Gastrocnemius medialis (tissue), 4 donors: ENCODE measurements around the gene NR3C2. TPM values are rescaled to one million over a fixed set of nuclear protein-coding genes. Genes with fewer than 3 reads are reported as not detected.

Experiments used
- ATAC-seq, 2 donors: fragments of 150-250 bp; one replicate each; pipeline ENCODE4 v1.9.1; 2016
- DNase-seq, 2 donors: peaks; one replicate each; pipeline ENCODE4 v3.0.0-alpha.2; 2019
- H3K27ac ChIP-seq, 4 donors: fragments of 200-600 bp; sonication (generic); 1 replicate in 1 of 4; 2 replicates in 3 of 4; pipeline ENCODE4 v1.5.1; 2016 to 2018; ENCODE audit warnings: mild to moderate bottlenecking in 2 of 4, moderate library complexity in 1 of 4
- H3K27me3 ChIP-seq, 3 donors: fragments of 200-600 bp; sonication (generic) in 2 of 3; 1 replicate in 1 of 3; 2 replicates in 2 of 3; pipeline versions ENCODE4 v1.5.1 to v1.6.0; 2016 to 2019; ENCODE audit warnings: mild to moderate bottlenecking in 1 of 3, moderate library complexity in 1 of 3
- H3K36me3 ChIP-seq, 2 donors: fragments of 200-600 bp; sonication (generic) in 1 of 2; one replicate each; pipeline ENCODE4 v1.5.1; 2017 to 2018
- H3K4me1 ChIP-seq, 2 donors: fragments of 200-600 bp; sonication (generic) in 1 of 2; one replicate each; pipeline ENCODE4 v1.5.1; 2016 to 2017; ENCODE audit warnings: mild to moderate bottlenecking in 2 of 2
- H3K4me3 ChIP-seq, 4 donors: fragments of 200-600 bp; sonication (generic) in 3 of 4; 1 replicate in 1 of 4; 2 replicates in 3 of 4; pipeline ENCODE4 v1.5.1; 2016 to 2019; ENCODE audit warnings: mild to moderate bottlenecking in 2 of 4
- H3K9me3 ChIP-seq, 3 donors: fragments of 200-600 bp; sonication (generic) in 2 of 3; 1 replicate in 1 of 3; 2 replicates in 2 of 3; pipeline ENCODE4 v1.5.1; 2016 to 2019
- CTCF ChIP-seq, 5 experiments: fragments of 450-650 bp in 3 of 5; fragments of 200-600 bp in 2 of 5; sonication (generic) in 2 of 5; IDR thresholded peaks in 4 of 5; conservative IDR thresholded peaks in 1 of 5; 1 replicate in 4 of 5; 2 replicates in 1 of 5; pipeline ENCODE4 v1.5.1; 2016 to 2019; ENCODE audit warnings: antibody characterized with exemption in 5 of 5, mild to moderate bottlenecking in 3 of 5, moderate library complexity in 3 of 5
- POLR2A ChIP-seq, 2 donors: fragments of 450-650 bp; IDR thresholded peaks; one replicate each; pipeline ENCODE4 v1.6.1; 2017; ENCODE audit warnings: antibody characterized with exemption in 2 of 2, mild to moderate bottlenecking in 2 of 2, moderate library complexity in 2 of 2
- in situ Hi-C, 4 donors: fragments of 200-750 bp; cut with MboI; loops; one replicate each; pipeline versions ENCODE4 v1.15.0 to v1.8.0; 2017; ENCODE audit warnings: low sequenced_read_pairs in 4 of 4
- intact Hi-C: fragments of 100-400 bp; cut with DNase I; formaldehyde crosslinking; loops from one replicate; pipeline ENCODE4 v1.15.1; 2023; ENCODE audit warnings: low total_unique reads
- total RNA-seq, 4 donors: library from RNA; depleted of rRNA; stranded (reverse); fragments of >200 nt; gene quantifications; one replicate each; pipeline versions ENCODE4 v1.1.0 to v1.2.3, GENCODE V29; 2016

The NR3C2 gene
- total RNA-seq, 4 donors from 2014 or later, result 5.6 to 10.4 (median 8.1) TPM

- TF ChIP-seq POLR2A (IDR thresholded peaks at IDR 0.05) (no peak), CTCF (IDR thresholded peaks at IDR 0.05 in 4 of 5, conservative IDR thresholded peaks at IDR 0.05 in 1 of 5) (no peak)
- intact Hi-C loops (no loop called here), in situ Hi-C loops (no loop called here)
- ATAC-seq (no peak), DNase-seq (no peak)
- H3K27me3 ChIP-seq, result no peaks in the 10 kb centered on the region
- no peaks in the 10 kb centered on the region for H3K9me3 ChIP-seq
- H3K4me3 ChIP-seq, result no peak overlapping the region
- H3K4me1 ChIP-seq, result peaks cover 0 to 5% of the 10 kb centered on the region in 2 donors
- H3K36me3 ChIP-seq, result no peaks in the 10 kb centered on the region
- no peak overlapping the region for H3K27ac ChIP-seq
These were observed 88.0 kb downstream of the NR3C2 start for GRCh38 chr4:148354186-148354585.

- H3K4me3 ChIP-seq, result no peak overlapping the region
- no peaks in the 10 kb centered on the region for H3K9me3 ChIP-seq
- H3K27me3 ChIP-seq, result no peaks in the 10 kb centered on the region
- H3K27ac ChIP-seq, result no peak overlapping the region
- in situ Hi-C loops (no loop called here), intact Hi-C loops (no loop called here)
- H3K36me3 ChIP-seq, result no peaks in the 10 kb centered on the region
- TF ChIP-seq POLR2A (IDR thresholded peaks at IDR 0.05) (no peak), CTCF (IDR thresholded peaks at IDR 0.05 in 4 of 5, conservative IDR thresholded peaks at IDR 0.05 in 1 of 5) (no peak)
- H3K4me1 ChIP-seq, result peaks cover 0 to 5% of the 10 kb centered on the region in 2 donors
- ATAC-seq, result no peak
- no peak for DNase-seq
These were observed 88.6 kb downstream of the NR3C2 start for GRCh38 chr4:148353571-148353970.

- H3K36me3 ChIP-seq, result no peaks in the 10 kb centered on the region
- in situ Hi-C loops (no loop called here), intact Hi-C loops (no loop called here)
- TF ChIP-seq CTCF (IDR thresholded peaks at IDR 0.05 in 4 of 5, conservative IDR thresholded peaks at IDR 0.05 in 1 of 5) (no peak), POLR2A (IDR thresholded peaks at IDR 0.05) (no peak)
- H3K4me1 ChIP-seq, result peaks cover 13 to 26% of the 10 kb centered on the region in 2 donors
- no peak for DNase-seq
- H3K4me3 ChIP-seq, result no peak overlapping the region
- no peaks in the 10 kb centered on the region for H3K27me3 ChIP-seq
- no peaks in the 10 kb centered on the region for H3K9me3 ChIP-seq
- H3K27ac ChIP-seq, result no peak overlapping the region
- no peak for ATAC-seq
These were observed 93.1 kb downstream of the NR3C2 start for GRCh38 chr4:148349153-148349552.

- DNase-seq, result no peak
- Histone ChIP-seq H3K4me1 (peaks cover 17 to 27% of the 10 kb centered on the region in 2 donors), H3K27ac (no peak overlapping the region), H3K9me3 (no peaks in the 10 kb centered on the region), H3K4me3 (no peak overlapping the region), H3K36me3 (no peaks in the 10 kb centered on the region), H3K27me3 (no peaks in the 10 kb centered on the region)
- in situ Hi-C loops, result no loop called here
- intact Hi-C loops, result no loop called here
- ATAC-seq, result no peak
- TF ChIP-seq POLR2A (IDR thresholded peaks at IDR 0.05) (no peak), CTCF (IDR thresholded peaks at IDR 0.05 in 4 of 5, conservative IDR thresholded peaks at IDR 0.05 in 1 of 5) (no peak)
These were observed 95.6 kb downstream of the NR3C2 start for GRCh38 chr4:148346657-148347056.

- no peak overlapping the region for H3K4me3 ChIP-seq
- no peak for ATAC-seq
- no peaks in the 10 kb centered on the region for H3K27me3 ChIP-seq
- intact Hi-C loops, result no loop called here
- no peaks in the 10 kb centered on the region for H3K36me3 ChIP-seq
- DNase-seq, result no peak
- H3K4me1 ChIP-seq, result peaks cover 17 to 23% of the 10 kb centered on the region in 2 donors
- no peaks in the 10 kb centered on the region for H3K9me3 ChIP-seq
- TF ChIP-seq CTCF (IDR thresholded peaks at IDR 0.05 in 4 of 5, conservative IDR thresholded peaks at IDR 0.05 in 1 of 5), result no peak
- no peak for TF ChIP-seq POLR2A (IDR thresholded peaks at IDR 0.05)
- in situ Hi-C loops, result no loop called here
- no peak overlapping the region for H3K27ac ChIP-seq
These were observed 96.7 kb downstream of the NR3C2 start for GRCh38 chr4:148345509-148345908.
